Vagina (tissue), 2 donors: ENCODE data around the gene FMNL2.

Experiments
- POLR2A ChIP-seq, 2 donors: fragments of 450-650 bp; IDR thresholded peaks; one replicate each; pipeline ENCODE4 v1.6.1; 2017; ENCODE audit warnings: antibody characterized with exemption in 2 of 2, mild to moderate bottlenecking in 2 of 2, moderate library complexity in 2 of 2
- POLR2AphosphoS5 ChIP-seq, 2 donors: sonication (generic); formaldehyde crosslinking; IDR thresholded peaks; one replicate each; pipeline ENCODE4 v1.9.0; 2017; ENCODE audit warnings: antibody characterized with exemption in 2 of 2, mild to moderate bottlenecking in 2 of 2, low read depth in 1 of 2; ENCODE audit not compliant: insufficient read depth in 1 of 2
- TF ChIP-seq, protein P1 (sequence below), 3 experiments: fragments of 450-650 bp in 2 of 3; fragments of 200-600 bp in 1 of 3; sonication (generic) in 1 of 3; IDR thresholded peaks; one replicate each; pipeline ENCODE4 v1.5.1; 2017 to 2019; ENCODE audit warnings: antibody characterized with exemption in 3 of 3, mild to moderate bottlenecking in 2 of 3, moderate library complexity in 2 of 3

DNA sequence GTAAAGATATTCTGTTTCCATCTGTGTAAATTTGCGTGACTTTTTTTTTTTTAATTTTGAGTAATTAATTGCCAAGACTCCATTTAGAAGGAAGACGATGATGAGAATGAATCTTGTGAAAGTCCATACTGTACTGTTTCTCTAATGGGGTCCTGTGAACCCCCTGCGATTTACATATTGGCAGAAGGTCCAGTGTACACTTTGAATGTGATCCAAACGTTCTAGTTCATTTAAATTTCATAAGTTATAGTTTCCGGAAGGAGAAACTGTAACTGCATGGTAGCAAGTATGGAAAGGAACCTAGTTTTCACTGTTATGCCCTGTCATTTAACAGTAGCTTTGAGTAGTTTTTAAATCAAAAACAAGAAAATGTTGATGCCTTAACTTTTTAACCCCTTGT is 166.7 kb downstream of the FMNL2 start:
- TF ChIP-seq, protein P1, sequence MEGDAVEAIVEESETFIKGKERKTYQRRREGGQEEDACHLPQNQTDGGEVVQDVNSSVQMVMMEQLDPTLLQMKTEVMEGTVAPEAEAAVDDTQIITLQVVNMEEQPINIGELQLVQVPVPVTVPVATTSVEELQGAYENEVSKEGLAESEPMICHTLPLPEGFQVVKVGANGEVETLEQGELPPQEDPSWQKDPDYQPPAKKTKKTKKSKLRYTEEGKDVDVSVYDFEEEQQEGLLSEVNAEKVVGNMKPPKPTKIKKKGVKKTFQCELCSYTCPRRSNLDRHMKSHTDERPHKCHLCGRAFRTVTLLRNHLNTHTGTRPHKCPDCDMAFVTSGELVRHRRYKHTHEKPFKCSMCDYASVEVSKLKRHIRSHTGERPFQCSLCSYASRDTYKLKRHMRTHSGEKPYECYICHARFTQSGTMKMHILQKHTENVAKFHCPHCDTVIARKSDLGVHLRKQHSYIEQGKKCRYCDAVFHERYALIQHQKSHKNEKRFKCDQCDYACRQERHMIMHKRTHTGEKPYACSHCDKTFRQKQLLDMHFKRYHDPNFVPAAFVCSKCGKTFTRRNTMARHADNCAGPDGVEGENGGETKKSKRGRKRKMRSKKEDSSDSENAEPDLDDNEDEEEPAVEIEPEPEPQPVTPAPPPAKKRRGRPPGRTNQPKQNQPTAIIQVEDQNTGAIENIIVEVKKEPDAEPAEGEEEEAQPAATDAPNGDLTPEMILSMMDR (IDR thresholded peaks at IDR 0.05), result no peak
- TF ChIP-seq POLR2AphosphoS5 (IDR thresholded peaks at IDR 0.05; ENCODE audit: insufficient read depth in 1 of 2, low read depth in 1 of 2) (no peak), POLR2A (IDR thresholded peaks at IDR 0.05) (no peak)
